ENCODE measurements around the gene RASGRF1.

The RASGRF1 gene

DNA sequence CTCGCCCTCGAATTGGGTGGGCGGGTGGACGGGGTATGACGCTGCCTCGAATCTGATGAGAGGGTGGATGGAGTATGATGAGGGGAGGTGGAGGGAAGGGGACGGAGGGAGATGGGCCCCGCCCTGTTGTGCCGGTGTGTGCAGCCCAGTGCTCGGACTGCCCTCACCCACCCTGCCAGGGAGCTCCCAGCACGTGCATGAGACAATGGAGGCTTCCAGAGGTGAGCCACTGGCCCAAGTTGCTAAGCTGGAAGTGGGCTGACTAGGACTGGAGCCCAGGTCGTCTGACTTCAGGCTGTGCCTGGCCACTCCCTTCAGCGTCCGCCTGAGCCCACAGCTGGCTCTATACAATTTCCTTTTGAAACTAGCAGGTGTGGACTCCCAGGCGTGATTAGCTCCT, 98.7 kb downstream of the RASGRF1 start:
- TF ChIP-seq SPI1 (IDR thresholded peaks at IDR 0.05; ENCODE audit: borderline replicate concordance, low read depth): no peak
- TF ChIP-seq GABPA (IDR thresholded peaks at IDR 0.05; ENCODE audit: low read depth): no peak
- TF ChIP-seq, protein P1, sequence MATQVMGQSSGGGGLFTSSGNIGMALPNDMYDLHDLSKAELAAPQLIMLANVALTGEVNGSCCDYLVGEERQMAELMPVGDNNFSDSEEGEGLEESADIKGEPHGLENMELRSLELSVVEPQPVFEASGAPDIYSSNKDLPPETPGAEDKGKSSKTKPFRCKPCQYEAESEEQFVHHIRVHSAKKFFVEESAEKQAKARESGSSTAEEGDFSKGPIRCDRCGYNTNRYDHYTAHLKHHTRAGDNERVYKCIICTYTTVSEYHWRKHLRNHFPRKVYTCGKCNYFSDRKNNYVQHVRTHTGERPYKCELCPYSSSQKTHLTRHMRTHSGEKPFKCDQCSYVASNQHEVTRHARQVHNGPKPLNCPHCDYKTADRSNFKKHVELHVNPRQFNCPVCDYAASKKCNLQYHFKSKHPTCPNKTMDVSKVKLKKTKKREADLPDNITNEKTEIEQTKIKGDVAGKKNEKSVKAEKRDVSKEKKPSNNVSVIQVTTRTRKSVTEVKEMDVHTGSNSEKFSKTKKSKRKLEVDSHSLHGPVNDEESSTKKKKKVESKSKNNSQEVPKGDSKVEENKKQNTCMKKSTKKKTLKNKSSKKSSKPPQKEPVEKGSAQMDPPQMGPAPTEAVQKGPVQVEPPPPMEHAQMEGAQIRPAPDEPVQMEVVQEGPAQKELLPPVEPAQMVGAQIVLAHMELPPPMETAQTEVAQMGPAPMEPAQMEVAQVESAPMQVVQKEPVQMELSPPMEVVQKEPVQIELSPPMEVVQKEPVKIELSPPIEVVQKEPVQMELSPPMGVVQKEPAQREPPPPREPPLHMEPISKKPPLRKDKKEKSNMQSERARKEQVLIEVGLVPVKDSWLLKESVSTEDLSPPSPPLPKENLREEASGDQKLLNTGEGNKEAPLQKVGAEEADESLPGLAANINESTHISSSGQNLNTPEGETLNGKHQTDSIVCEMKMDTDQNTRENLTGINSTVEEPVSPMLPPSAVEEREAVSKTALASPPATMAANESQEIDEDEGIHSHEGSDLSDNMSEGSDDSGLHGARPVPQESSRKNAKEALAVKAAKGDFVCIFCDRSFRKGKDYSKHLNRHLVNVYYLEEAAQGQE (IDR thresholded peaks at IDR 0.05; ENCODE audit: insufficient replicate concordance, low read depth): no peak
- Histone ChIP-seq H3K4me3 (replicated peaks; ENCODE audit: insufficient read depth, low read length) (no peak overlapping the region), H3K27ac (replicated peaks) (no peak overlapping the region), H3K27me3 (ENCODE audit: insufficient read depth, poor library complexity, severe bottlenecking) (no peaks in the 10 kb centered on the region)
- DNase-seq (ENCODE audit: low read depth in 1 of 2, low spot score in 1 of 2): no peak

- no peak overlapping the region for H3K4me3 ChIP-seq (replicated peaks; ENCODE audit: insufficient read depth, low read length)
- H3K27me3 ChIP-seq (ENCODE audit: insufficient read depth, poor library complexity, severe bottlenecking): no peaks in the 10 kb centered on the region
- no peak for DNase-seq (ENCODE audit: low read depth in 1 of 2, low spot score in 1 of 2)
- H3K27ac ChIP-seq (replicated peaks): no peak overlapping the region
- TF ChIP-seq GABPA (IDR thresholded peaks at IDR 0.05; ENCODE audit: low read depth): no peak
- TF ChIP-seq, protein P2, sequence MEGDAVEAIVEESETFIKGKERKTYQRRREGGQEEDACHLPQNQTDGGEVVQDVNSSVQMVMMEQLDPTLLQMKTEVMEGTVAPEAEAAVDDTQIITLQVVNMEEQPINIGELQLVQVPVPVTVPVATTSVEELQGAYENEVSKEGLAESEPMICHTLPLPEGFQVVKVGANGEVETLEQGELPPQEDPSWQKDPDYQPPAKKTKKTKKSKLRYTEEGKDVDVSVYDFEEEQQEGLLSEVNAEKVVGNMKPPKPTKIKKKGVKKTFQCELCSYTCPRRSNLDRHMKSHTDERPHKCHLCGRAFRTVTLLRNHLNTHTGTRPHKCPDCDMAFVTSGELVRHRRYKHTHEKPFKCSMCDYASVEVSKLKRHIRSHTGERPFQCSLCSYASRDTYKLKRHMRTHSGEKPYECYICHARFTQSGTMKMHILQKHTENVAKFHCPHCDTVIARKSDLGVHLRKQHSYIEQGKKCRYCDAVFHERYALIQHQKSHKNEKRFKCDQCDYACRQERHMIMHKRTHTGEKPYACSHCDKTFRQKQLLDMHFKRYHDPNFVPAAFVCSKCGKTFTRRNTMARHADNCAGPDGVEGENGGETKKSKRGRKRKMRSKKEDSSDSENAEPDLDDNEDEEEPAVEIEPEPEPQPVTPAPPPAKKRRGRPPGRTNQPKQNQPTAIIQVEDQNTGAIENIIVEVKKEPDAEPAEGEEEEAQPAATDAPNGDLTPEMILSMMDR (IDR thresholded peaks at IDR 0.05; ENCODE audit: insufficient read depth, low read length): no peak
- TF ChIP-seq SPI1 (IDR thresholded peaks at IDR 0.05; ENCODE audit: borderline replicate concordance, low read depth): no peak
- TF ChIP-seq POLR2AphosphoS5 (IDR thresholded peaks at IDR 0.05; ENCODE audit: low read depth): no peak
Measured at GRCh38 chr15:78991476-78991875, 99.1 kb downstream of the RASGRF1 start.

DNA sequence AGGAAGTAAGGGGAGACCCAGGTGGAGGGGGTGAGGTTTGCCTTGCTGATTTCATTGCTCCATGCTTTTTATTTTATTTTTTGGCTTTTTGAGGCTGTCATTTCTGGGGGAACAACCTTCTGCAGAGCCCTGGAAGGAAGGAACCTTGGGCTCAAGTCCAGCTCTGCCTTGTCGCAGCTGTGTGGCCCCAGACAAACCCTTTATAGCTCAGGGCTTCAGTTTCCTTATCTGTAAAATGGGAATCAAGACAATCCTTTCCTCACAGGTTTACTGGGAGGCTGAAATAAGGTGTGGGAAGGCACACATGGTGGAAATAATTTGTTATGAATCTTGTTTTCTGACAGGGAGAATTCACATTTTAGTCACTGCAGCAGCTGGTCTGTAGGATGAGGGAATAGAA, 100.3 kb downstream of the RASGRF1 start:
- no peak for DNase-seq (ENCODE audit: low read depth in 1 of 2, low spot score in 1 of 2)
- no peaks in the 10 kb centered on the region for H3K27me3 ChIP-seq (ENCODE audit: insufficient read depth, poor library complexity, severe bottlenecking)
- TF ChIP-seq GABPA (IDR thresholded peaks at IDR 0.05; ENCODE audit: low read depth): no peak
- TF ChIP-seq SPI1 (IDR thresholded peaks at IDR 0.05; ENCODE audit: borderline replicate concordance, low read depth): no peak
- TF ChIP-seq POLR2AphosphoS5 (IDR thresholded peaks at IDR 0.05; ENCODE audit: low read depth): no peak
- TF ChIP-seq, protein P2 (IDR thresholded peaks at IDR 0.05; ENCODE audit: insufficient read depth, low read length): no peak
- TF ChIP-seq, protein P1 (IDR thresholded peaks at IDR 0.05; ENCODE audit: insufficient replicate concordance, low read depth): no peak
- H3K4me3 ChIP-seq (replicated peaks; ENCODE audit: insufficient read depth, low read length): no peak overlapping the region
- H3K27ac ChIP-seq (replicated peaks): no peak overlapping the region

DNA sequence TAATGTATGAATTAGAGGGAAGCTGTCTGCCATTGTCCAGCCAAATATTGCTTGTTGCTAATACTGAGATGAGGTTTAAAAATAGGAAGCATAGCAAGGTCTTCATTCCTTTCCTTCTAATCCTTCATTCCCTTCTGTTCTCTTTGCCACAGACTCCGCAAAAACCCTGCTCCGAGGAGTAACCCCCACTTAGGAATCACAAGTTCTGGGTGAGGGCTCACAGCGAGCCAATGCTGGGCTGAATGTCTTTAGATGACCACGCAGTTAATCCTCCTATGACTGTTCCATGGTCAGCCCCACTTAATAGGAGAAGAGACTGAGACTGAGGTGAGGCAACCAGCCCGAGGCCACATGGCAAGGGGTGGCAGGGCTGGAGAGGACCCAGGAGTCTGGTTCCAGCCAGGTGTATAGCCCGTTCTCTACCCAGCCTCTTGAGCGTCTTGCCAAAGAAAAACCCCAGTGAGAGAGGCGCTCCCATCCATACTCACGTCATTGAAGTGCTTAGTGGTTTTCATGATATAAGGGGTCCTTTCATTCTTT, 100.8 kb downstream of the RASGRF1 start:
- no peak for TF ChIP-seq POLR2AphosphoS5 (IDR thresholded peaks at IDR 0.05; ENCODE audit: low read depth)
- TF ChIP-seq SPI1 (IDR thresholded peaks at IDR 0.05; ENCODE audit: borderline replicate concordance, low read depth): no peak
- TF ChIP-seq, protein P1 (IDR thresholded peaks at IDR 0.05; ENCODE audit: insufficient replicate concordance, low read depth): no peak
- TF ChIP-seq, protein P2 (IDR thresholded peaks at IDR 0.05; ENCODE audit: insufficient read depth, low read length): no peak
- no peak for TF ChIP-seq GABPA (IDR thresholded peaks at IDR 0.05; ENCODE audit: low read depth)
- H3K27ac ChIP-seq (replicated peaks): no peak overlapping the region
- DNase-seq (ENCODE audit: low read depth in 1 of 2, low spot score in 1 of 2): no peak
- H3K27me3 ChIP-seq (ENCODE audit: insufficient read depth, poor library complexity, severe bottlenecking): no peaks in the 10 kb centered on the region
- H3K4me3 ChIP-seq (replicated peaks; ENCODE audit: insufficient read depth, low read length): no peak overlapping the region
